HG02588 (cell line): ENCODE measurements around the gene WNK2.

Experiments used
- ATAC-seq: cut with Tn5 transposase; IDR thresholded peaks from one replicate; pipeline ENCODE4 v1.9.1; 2021; ENCODE audit warnings: mild to moderate bottlenecking, moderate library complexity; ENCODE audit not compliant: unreplicated experiment

Gene WNK2

GRCh38 chr9:93303806-93304573 is 120.1 kb downstream of the WNK2 start:
- ATAC-seq, result no peak

- ATAC-seq, result no peak
Observed at GRCh38 chr9:93304574-93305496, 120.9 kb downstream of the WNK2 start.

- no peak for ATAC-seq
Observed at GRCh38 chr9:93305497-93306020, 121.6 kb downstream of the WNK2 start.

GRCh38 chr9:93306081-93306480 is 122.1 kb downstream of the WNK2 start:
- no peak for ATAC-seq

- no peak for ATAC-seq
Observed at GRCh38 chr9:93306579-93307091, 122.7 kb downstream of the WNK2 start.

- ATAC-seq, result no peak
Observed at GRCh38 chr9:93307468-93308157, 123.7 kb downstream of the WNK2 start.

GRCh38 chr9:93308158-93308602 is 124.2 kb downstream of the WNK2 start:
- no peak for ATAC-seq

- ATAC-seq, result no peak
Observed at GRCh38 chr9:93308676-93309075, 124.7 kb downstream of the WNK2 start.

GRCh38 chr9:93309889-93310425 is 126.0 kb downstream of the WNK2 start:
- no peak for ATAC-seq

- ATAC-seq, result no peak
Observed at GRCh38 chr9:93315118-93315517, 131.2 kb downstream of the WNK2 start.

GRCh38 chr9:93315960-93316359 is 132.0 kb downstream of the WNK2 start:
- no peak for ATAC-seq

- no peak for ATAC-seq
Observed at GRCh38 chr9:93316726-93317494, 133.0 kb downstream of the WNK2 start.

- ATAC-seq, result no peak
Observed at GRCh38 chr9:93317495-93318094, 133.7 kb downstream of the WNK2 start.

- ATAC-seq, result no peak
Observed at GRCh38 chr9:93318480-93318879, 134.5 kb downstream of the WNK2 start.

- no peak for ATAC-seq
Observed at GRCh38 chr9:93319301-93319991, 135.5 kb downstream of the WNK2 start.

GRCh38 chr9:93319992-93320500 is 136.1 kb downstream of the WNK2 start:
- no peak for ATAC-seq

GRCh38 chr9:93320591-93321219 is 136.8 kb downstream of the WNK2 start:
- no peak for ATAC-seq

GRCh38 chr9:93321220-93321610 is 137.3 kb downstream of the WNK2 start:
- no peak for ATAC-seq
